T-helper 2 cell treated with Interferon-gamma antibody and Interleukin-4, amounts not matched to agents 5 μg/mL and 100 μg/mL, for 36 hours (primary cell): ENCODE data around the gene SRPK2.
"Not testable (repeated sequence)": the region's sequence is repeated elsewhere in the genome, so short reads cannot be mapped to it uniquely, and the experiment has no call there.

ENCODE experiments used
- DNase-seq: peaks from one replicate; pipeline ENCODE4 v3.0.0; 2021; ENCODE audit warnings: low spot score
- H3K27ac Mint-ChIP-seq: one replicate; pipeline ENCODE4 v1.8.0; 2021; ENCODE audit warnings: mild to moderate bottlenecking, mixed read lengths
- H3K27me3 Mint-ChIP-seq: one replicate; pipeline ENCODE4 v1.8.0; 2021; ENCODE audit warnings: low read depth, mixed read lengths
- H3K36me3 Mint-ChIP-seq: one replicate; pipeline ENCODE4 v1.8.0; 2021; ENCODE audit warnings: low read depth, mixed read lengths
- H3K4me1 Mint-ChIP-seq: one replicate; pipeline ENCODE4 v1.8.0; 2021; ENCODE audit warnings: low read depth, mixed read lengths
- H3K4me3 Mint-ChIP-seq: one replicate; pipeline ENCODE4 v1.8.0; 2022; ENCODE audit warnings: mild to moderate bottlenecking, moderate library complexity, mixed read lengths
- H3K9me3 Mint-ChIP-seq: one replicate; pipeline ENCODE4 v1.8.0; 2021; ENCODE audit warnings: mixed read lengths

Gene SRPK2

GRCh38 chr7:105202616-105203015, 186.1 kb downstream of the SRPK2 start:
- H3K27ac Mint-ChIP-seq, result no peak overlapping the region
- H3K4me1 Mint-ChIP-seq, result peaks cover 25% of the 10 kb centered on the region

GRCh38 chr7:105199386-105199785, 189.3 kb downstream of the SRPK2 start:
- Mint-ChIP-seq H3K9me3 (no peaks in the 10 kb centered on the region), H3K4me1 (peaks cover 9% of the 10 kb centered on the region)

More at GRCh38 chr7:105202616-105203015, 186.1 kb downstream of the SRPK2 start:
- Mint-ChIP-seq H3K9me3 (no peaks in the 10 kb centered on the region), H3K4me3 (no peak overlapping the region), H3K27me3 (no peaks in the 10 kb centered on the region), H3K36me3 (peaks cover 6% of the 10 kb centered on the region)
- DNase-seq, result no peak

GRCh38 chr7:105198223-105198622, 190.5 kb downstream of the SRPK2 start:
- Mint-ChIP-seq H3K4me3 (no peak overlapping the region), H3K4me1 (peaks cover 9% of the 10 kb centered on the region), H3K27me3 (no peaks in the 10 kb centered on the region), H3K9me3 (no peaks in the 10 kb centered on the region), H3K36me3 (peaks cover 12% of the 10 kb centered on the region), H3K27ac (no peak overlapping the region)
- no peak for DNase-seq

More at GRCh38 chr7:105199386-105199785, 189.3 kb downstream of the SRPK2 start:
- no peak for DNase-seq
- Mint-ChIP-seq H3K27me3 (no peaks in the 10 kb centered on the region), H3K4me3 (no peak overlapping the region), H3K27ac (no peak overlapping the region), H3K36me3 (peaks cover 10% of the 10 kb centered on the region)

- Mint-ChIP-seq H3K4me1 (peaks cover 9% of the 10 kb centered on the region), H3K9me3 (no peaks in the 10 kb centered on the region), H3K27ac (no peak overlapping the region), H3K27me3 (no peaks in the 10 kb centered on the region), H3K4me3 (no peak overlapping the region), H3K36me3 (peaks cover 9% of the 10 kb centered on the region)
- no peak for DNase-seq
Observed at GRCh38 chr7:105196473-105196872, 192.2 kb downstream of the SRPK2 start.

GRCh38 chr7:105195891-105196290, 192.8 kb downstream of the SRPK2 start:
- Mint-ChIP-seq H3K27ac (no peak overlapping the region), H3K36me3 (peaks cover 9% of the 10 kb centered on the region), H3K27me3 (no peaks in the 10 kb centered on the region), H3K4me1 (peaks cover 9% of the 10 kb centered on the region), H3K4me3 (no peak overlapping the region), H3K9me3 (no peaks in the 10 kb centered on the region)
- no peak for DNase-seq

GRCh38 chr7:105194959-105195358, 193.8 kb downstream of the SRPK2 start:
- not testable (repeated sequence) for H3K27me3 Mint-ChIP-seq, H3K4me3 Mint-ChIP-seq, H3K9me3 Mint-ChIP-seq, H3K27ac Mint-ChIP-seq, DNase-seq, H3K4me1 Mint-ChIP-seq, H3K36me3 Mint-ChIP-seq

GRCh38 chr7:105191331-105191730, 197.4 kb downstream of the SRPK2 start:
- DNase-seq, result no peak
- no peak overlapping the region for H3K27ac Mint-ChIP-seq
- peaks cover 5% of the 10 kb centered on the region for H3K4me1 Mint-ChIP-seq

GRCh38 chr7:105189859-105190492, 198.7 kb downstream of the SRPK2 start:
- no peaks in the 10 kb centered on the region for H3K27me3 Mint-ChIP-seq
- peaks cover 5% of the 10 kb centered on the region for H3K36me3 Mint-ChIP-seq
- no peak overlapping the region for H3K4me3 Mint-ChIP-seq
- DNase-seq, result no peak
- no peak overlapping the region for H3K27ac Mint-ChIP-seq
- H3K4me1 Mint-ChIP-seq, result peaks cover 2% of the 10 kb centered on the region
- no peaks in the 10 kb centered on the region for H3K9me3 Mint-ChIP-seq

More at GRCh38 chr7:105191331-105191730, 197.4 kb downstream of the SRPK2 start:
- H3K27me3 Mint-ChIP-seq, result no peaks in the 10 kb centered on the region
- H3K36me3 Mint-ChIP-seq, result peaks cover 8% of the 10 kb centered on the region
- no peaks in the 10 kb centered on the region for H3K9me3 Mint-ChIP-seq
- H3K4me3 Mint-ChIP-seq, result no peak overlapping the region

- peaks cover 1% of the 10 kb centered on the region for H3K36me3 Mint-ChIP-seq
- no peaks in the 10 kb centered on the region for H3K9me3 Mint-ChIP-seq
- peaks cover 2% of the 10 kb centered on the region for H3K4me1 Mint-ChIP-seq
- no peaks in the 10 kb centered on the region for H3K27me3 Mint-ChIP-seq
- H3K27ac Mint-ChIP-seq, result no peak overlapping the region
- no peak overlapping the region for H3K4me3 Mint-ChIP-seq
- no peak for DNase-seq
Observed at GRCh38 chr7:105188201-105188600, 200.5 kb downstream of the SRPK2 start.

- no peaks in the 10 kb centered on the region for H3K9me3 Mint-ChIP-seq
- H3K4me3 Mint-ChIP-seq, result no peak overlapping the region
- H3K27ac Mint-ChIP-seq, result no peak overlapping the region
- no peak for DNase-seq
- peaks cover 2% of the 10 kb centered on the region for H3K4me1 Mint-ChIP-seq
- H3K36me3 Mint-ChIP-seq, result no peaks in the 10 kb centered on the region
- no peaks in the 10 kb centered on the region for H3K27me3 Mint-ChIP-seq
Observed at GRCh38 chr7:105187302-105188169, 201.2 kb downstream of the SRPK2 start.

GRCh38 chr7:105185290-105186010, 203.3 kb downstream of the SRPK2 start:
- Mint-ChIP-seq H3K4me3 (no peak overlapping the region), H3K27me3 (no peaks in the 10 kb centered on the region), H3K4me1 (peaks cover 2% of the 10 kb centered on the region), H3K9me3 (no peaks in the 10 kb centered on the region), H3K27ac (no peak overlapping the region), H3K36me3 (no peaks in the 10 kb centered on the region)
- DNase-seq, result no peak

GRCh38 chr7:105180002-105180401, 208.7 kb downstream of the SRPK2 start:
- peaks cover 6% of the 10 kb centered on the region for H3K9me3 Mint-ChIP-seq
- DNase-seq, result no peak
- H3K27me3 Mint-ChIP-seq, result no peaks in the 10 kb centered on the region
- H3K4me1 Mint-ChIP-seq, result no peaks in the 10 kb centered on the region
- no peak overlapping the region for H3K27ac Mint-ChIP-seq
- H3K36me3 Mint-ChIP-seq, result peaks cover 3% of the 10 kb centered on the region
- no peak overlapping the region for H3K4me3 Mint-ChIP-seq

GRCh38 chr7:105178928-105179541, 209.7 kb downstream of the SRPK2 start:
- no peaks in the 10 kb centered on the region for H3K27me3 Mint-ChIP-seq
- no peak overlapping the region for H3K27ac Mint-ChIP-seq
- peaks cover 6% of the 10 kb centered on the region for H3K9me3 Mint-ChIP-seq
- no peaks in the 10 kb centered on the region for H3K4me1 Mint-ChIP-seq
- peaks cover 3% of the 10 kb centered on the region for H3K36me3 Mint-ChIP-seq
- H3K4me3 Mint-ChIP-seq, result no peak overlapping the region
- no peak for DNase-seq
